Thyroid gland (tissue), 4 donors: Measurements from ENCODE around the gene GRIK4.

Experiments used
- CTCF ChIP-seq, 6 experiments: fragments of 200-600 bp in 3 of 6; fragments of 450-650 bp in 3 of 6; sonication (generic) in 3 of 6; IDR thresholded peaks; one replicate each; pipeline ENCODE4 v1.5.1; 2016 to 2019; ENCODE audit warnings: antibody characterized with exemption in 6 of 6, mild to moderate bottlenecking in 2 of 6, inconsistent platforms in 1 of 6, moderate library complexity in 1 of 6
- POLR2A ChIP-seq, 2 donors: fragments of 450-650 bp; IDR thresholded peaks; one replicate each; pipeline ENCODE4 v1.6.1; 2017; ENCODE audit warnings: antibody characterized with exemption in 2 of 2, mild to moderate bottlenecking in 2 of 2, moderate library complexity in 1 of 2

GRCh38 chr11:120575461-120575860 lies 63.9 kb downstream of the GRIK4 start:
- TF ChIP-seq CTCF (IDR thresholded peaks at IDR 0.05) (no peak), POLR2A (IDR thresholded peaks at IDR 0.05) (no peak)
